ENCODE data around the gene NKX2-2. TPM values are rescaled to one million over a fixed set of nuclear protein-coding genes. Genes with fewer than 3 reads are reported as not detected.

The NKX2-2 gene
- total RNA-seq, 2 donors from 2014 or later = 1.4 TPM

DNA sequence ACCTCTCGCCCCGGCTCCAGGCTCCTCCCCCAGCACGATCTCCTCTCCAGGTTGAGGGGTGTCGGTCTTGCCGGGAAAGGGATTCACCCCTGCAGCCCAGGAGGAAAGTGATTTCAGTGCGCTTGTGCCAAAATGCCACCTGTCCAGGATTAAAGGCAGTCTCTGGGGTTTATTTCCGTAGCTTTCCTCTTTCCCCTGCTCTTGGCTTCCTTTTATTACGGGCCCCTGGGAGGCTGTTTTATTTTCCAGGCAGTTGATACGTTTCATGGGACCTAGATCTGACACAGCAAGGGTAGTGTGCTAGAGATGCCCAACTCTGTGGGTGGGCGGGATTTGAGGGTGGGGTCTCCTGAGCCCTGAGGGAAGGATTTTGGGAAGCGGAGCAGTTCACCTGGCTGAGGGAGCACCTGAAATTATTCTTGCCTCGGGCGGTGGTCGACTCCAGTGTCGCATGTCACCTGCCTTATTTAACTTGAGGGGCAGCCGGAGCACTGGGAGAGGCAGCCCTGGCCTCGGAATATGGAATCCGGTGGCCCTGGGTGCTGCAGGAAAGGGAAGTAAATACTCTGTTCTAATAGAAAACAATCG is 9.5 kb upstream of the NKX2-2 start:
- no peak for DNase-seq
- ATAC-seq = peak; percentile 10
- intact Hi-C loops (cut with DNase I, micrococcal nuclease) = no loop called here

DNA sequence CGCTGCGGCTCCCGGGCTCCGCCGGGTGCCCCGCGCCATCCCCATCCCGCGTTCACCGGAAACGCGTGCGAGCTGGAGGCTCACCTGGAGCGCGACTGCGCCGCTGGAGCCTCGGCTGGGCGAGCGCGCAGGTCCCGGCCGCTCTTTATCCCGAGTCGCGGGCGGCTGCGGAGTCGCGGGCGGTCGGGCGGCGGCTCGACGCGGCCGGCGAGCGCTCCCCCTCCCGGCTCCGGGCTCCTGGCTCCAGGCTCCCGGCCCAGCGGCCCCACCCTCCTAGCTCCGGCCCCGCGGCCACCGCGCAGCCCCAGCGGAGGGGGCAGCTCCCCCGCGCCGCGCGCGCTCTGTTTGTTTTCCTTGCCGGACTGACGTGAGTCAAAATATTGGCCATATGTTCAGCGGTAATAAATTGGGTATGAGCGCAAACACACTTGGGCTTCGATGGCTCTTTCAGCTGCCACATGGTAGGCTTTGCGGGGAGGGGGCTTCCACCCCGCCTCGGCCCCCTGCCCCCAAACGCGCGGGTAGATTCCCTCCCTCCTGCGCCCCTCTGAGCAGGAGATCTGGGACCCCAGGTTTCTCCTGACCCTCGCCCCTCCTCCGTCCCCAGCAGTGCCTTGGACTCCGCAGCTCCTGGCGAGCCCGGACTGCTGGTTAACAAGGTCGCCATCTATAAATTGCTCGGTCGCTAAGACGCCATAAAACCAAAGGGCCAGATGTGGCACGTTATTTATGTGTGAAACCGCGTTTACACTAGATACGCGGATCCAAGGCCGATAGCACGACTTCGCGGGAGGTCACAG is 8.8 kb upstream of the NKX2-2 start:
- DNase-seq (no peak), ATAC-seq (peak; percentile 78)
- intact Hi-C loops (cut with DNase I, micrococcal nuclease) = no loop called here

DNA sequence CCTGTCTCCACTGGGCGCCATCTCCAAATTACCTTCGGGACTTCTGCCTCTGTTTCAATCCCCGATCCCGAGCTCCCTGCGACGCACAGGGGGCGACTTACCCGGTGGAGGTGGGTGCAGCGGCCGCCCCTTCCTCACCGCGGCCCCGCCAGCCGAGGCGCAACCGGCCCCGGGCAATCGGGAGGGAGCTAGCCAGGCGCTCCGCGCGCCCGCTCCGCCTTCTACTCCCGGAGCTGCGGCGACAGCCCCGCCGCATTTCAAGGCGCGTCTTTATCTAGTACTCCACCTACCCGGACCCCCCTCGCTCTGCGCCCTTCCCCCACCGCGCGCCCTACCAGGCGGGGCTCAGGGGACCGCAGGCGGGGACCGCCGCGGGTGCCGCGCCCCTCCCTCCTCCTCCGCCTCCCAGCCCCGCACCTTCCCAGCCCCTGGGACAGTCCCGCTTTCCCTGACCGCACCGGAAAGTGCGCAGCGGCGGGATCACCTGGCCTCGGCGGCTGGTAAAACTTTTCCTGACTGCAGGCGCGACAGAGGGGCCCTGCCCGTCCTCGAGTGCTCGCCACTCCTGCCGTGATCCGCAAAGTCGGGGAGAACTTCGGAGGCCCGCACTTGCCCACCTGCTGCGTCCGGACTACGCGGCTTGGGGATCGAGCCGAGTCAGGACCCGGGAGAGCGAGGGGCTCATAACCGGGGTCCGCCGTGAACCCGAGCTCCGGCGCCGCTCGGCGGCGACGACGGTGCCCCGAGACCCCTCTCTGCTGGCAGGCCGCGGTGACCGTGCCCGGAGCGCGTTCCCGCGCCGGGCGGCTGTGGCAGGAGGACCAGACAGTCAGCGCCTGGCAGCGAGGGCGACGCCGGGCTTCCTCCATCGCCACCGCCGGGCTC is 8.0 kb upstream of the NKX2-2 start:
- DNase-seq (no peak), ATAC-seq (peak; percentile 5)
- intact Hi-C loops (cut with DNase I, micrococcal nuclease) = no loop called here

DNA sequence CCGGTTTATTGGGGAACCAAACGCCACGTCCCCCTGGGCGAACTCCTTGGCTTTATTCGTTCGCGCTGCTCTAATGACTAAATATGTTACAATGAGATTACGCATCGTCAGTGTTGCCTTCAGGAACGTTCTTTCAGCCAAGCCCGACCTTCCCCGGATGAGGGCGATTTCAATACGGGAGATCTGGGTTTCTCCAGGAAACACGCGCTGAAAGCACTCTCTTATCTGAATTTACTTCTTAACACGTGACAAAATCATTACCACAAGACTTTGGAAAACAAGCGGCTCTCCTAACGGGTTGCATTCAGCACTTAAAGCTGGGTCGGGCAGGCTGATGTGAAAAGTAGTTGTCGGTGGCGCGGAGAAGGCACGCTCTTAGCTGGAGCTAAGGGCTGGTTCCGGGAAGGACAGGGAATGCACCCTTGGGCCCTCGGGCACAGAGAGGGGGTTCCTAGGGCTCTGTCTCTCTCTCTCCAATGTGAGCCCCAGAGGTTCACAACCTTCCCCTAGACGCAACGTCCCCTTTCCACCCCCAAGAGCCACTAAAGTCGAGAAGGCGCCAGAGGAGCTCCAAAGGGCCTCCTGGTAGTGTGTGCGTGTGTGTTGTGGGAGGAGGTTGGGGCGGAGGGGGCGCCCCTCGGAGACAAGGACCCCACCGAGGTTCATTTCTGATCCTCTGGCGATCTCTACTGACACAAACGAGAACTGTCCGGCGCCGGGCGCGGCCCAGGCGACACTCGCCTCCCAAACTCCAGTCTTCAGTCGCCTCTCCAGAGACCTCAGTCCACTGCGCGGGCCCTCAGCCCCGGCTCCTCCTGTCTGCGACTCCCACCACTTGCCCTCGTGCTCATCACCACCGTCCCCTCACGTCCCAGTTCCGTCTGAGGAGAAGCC is 7.1 kb upstream of the NKX2-2 start:
- intact Hi-C loops (cut with DNase I, micrococcal nuclease) = no loop called here
- DNase-seq (no peak), ATAC-seq (no peak)

GRCh38 chr20:21519136-21519584 is 5.3 kb upstream of the NKX2-2 start:
- no peak for DNase-seq
- intact Hi-C loops (cut with DNase I, micrococcal nuclease) = no loop called here
- ATAC-seq = no peak

- DNase-seq (no peak), ATAC-seq (no peak)
- intact Hi-C loops (cut with DNase I, micrococcal nuclease) = no loop called here
Measured at GRCh38 chr20:21518292-21518991, 4.6 kb upstream of the NKX2-2 start.

- DNase-seq = no peak
Measured at GRCh38 chr20:21517566-21518277, 3.9 kb upstream of the NKX2-2 start.

GRCh38 chr20:21516861-21517565 is 3.1 kb upstream of the NKX2-2 start:
- intact Hi-C loops (cut with DNase I, micrococcal nuclease) = no loop called here

More at GRCh38 chr20:21517566-21518277, 3.9 kb upstream of the NKX2-2 start:
- intact Hi-C loops (cut with DNase I, micrococcal nuclease) = no loop called here
- ATAC-seq = no peak

GRCh38 chr20:21516180-21516567 is 2.3 kb upstream of the NKX2-2 start:
- intact Hi-C loops (cut with DNase I, micrococcal nuclease) = no loop called here
- no peak for DNase-seq
- ATAC-seq = no peak

More at GRCh38 chr20:21516861-21517565, 3.1 kb upstream of the NKX2-2 start:
- ATAC-seq (no peak), DNase-seq (no peak)

- ATAC-seq (no peak), DNase-seq (no peak)
- intact Hi-C loops (cut with DNase I, micrococcal nuclease) = no loop called here
Measured at GRCh38 chr20:21515300-21516179, 1.7 kb upstream of the NKX2-2 start.

DNA sequence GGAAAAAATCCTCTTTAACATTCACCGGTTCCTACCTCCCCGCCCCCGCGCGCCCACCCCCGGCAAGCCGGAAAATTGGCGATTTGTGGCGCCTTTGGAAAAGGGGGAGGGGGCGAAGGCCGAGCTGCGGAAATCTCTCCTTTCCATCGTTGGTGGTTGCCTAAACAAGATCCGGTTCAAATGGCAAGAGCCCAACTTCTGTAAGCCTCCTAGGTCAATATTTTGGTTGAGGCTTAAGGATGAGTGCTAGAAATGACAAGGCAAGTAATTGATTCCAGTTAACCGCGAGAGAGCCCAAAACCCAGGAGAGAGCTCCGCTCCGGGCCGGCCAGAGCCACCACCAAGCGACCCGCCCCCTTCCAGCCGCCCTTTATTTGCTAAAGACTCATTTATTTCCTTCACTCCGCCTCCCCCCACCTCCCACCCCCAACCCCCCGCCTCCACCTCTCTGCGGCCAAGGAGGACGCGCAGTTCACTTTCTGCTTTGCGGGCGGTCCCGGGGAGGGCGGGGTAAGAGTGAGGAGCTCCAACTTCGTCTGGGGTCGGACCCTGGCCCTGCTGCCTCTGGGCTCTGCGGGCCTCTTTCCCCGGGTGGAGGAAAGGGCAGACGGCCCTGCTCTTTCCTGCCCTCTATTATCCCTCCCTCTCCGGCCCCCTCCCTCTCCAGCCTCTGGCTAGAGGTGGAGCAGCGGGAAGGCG is 838 bp upstream of the NKX2-2 start:
- DNase-seq (no peak), ATAC-seq (no peak)
- intact Hi-C loops (cut with DNase I, micrococcal nuclease) = no loop called here

DNA sequence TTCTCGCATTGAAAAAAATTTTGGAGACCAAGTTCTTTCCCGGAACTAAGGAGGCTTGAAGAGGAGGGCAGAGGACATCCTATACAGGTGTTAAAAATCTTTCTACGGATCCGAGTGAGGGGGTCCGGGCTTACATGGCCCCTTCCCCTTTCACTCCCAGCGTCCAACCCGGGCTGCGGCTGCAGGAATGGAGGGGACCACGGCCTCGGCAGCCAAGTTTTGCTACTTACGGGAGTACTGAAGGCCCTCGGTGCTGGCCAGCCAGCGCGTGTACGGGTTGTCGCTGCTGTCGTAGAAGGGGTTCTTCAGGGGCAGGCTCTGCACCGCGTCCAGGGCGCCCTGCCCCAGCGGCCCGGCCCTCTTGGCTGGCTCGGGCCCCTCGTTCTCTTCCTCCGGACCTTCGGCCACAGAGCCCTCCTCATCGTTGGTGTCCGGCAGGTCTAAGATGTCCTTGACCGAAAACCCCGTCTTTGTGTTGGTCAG is 642 bp downstream of the NKX2-2 start:
- DNase-seq (no peak), ATAC-seq (no peak)
- intact Hi-C loops (cut with DNase I, micrococcal nuclease) = no loop called here

- intact Hi-C loops (cut with DNase I, micrococcal nuclease) = no loop called here
- no peak for ATAC-seq
Measured at GRCh38 chr20:21512634-21513180, 1.2 kb downstream of the NKX2-2 start.

DNA sequence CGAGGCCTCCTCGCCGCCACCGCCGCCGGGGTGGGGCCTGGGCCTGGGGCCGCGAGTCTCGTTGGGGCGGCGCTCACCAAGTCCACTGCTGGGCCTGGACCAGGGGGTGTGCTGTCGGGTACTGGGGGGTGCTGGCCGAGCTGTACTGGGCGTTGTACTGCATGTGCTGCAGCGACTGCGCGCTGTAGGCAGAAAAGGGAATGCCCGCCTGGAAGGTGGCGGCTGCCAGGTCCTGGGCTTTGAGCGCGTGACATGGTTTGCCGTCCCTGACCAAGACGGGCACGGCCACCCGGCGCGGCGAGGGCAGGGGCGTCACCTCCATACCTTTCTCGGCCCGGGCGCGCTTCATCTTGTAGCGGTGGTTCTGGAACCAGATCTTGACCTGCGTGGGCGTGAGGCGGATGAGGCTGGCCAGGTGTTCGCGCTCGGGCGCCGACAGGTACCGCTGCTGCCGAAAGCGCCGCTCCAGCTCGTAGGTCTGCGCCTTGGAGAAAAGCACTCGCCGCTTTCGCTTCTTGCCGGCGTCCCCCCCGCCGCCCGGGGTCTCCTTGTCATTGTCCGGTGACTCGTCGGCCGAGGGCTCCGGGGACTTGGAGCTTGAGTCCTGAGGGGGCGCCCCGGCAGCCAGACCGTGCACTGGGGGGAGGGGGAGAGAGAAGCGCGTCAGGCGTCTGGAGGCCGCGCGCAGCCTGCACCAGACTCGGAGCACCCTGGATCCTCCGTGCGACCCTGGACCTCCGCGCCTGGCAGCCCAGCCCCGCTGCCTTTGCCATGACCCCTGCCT is 1.8 kb downstream of the NKX2-2 start:
- ATAC-seq = no peak
- intact Hi-C loops (cut with DNase I, micrococcal nuclease) = no loop called here
- DNase-seq = no peak

More at GRCh38 chr20:21512634-21513180, 1.2 kb downstream of the NKX2-2 start:
- no peak for DNase-seq
